ENCODE results near the gene DXO. TPM values are rescaled to one million over a fixed set of nuclear protein-coding genes. Genes with fewer than 3 reads are reported as not detected.

Gene DXO
- total and polyA plus RNA-seq, 4 donors, result 11.9 to 23.9 (median 16.9) TPM

DNA sequence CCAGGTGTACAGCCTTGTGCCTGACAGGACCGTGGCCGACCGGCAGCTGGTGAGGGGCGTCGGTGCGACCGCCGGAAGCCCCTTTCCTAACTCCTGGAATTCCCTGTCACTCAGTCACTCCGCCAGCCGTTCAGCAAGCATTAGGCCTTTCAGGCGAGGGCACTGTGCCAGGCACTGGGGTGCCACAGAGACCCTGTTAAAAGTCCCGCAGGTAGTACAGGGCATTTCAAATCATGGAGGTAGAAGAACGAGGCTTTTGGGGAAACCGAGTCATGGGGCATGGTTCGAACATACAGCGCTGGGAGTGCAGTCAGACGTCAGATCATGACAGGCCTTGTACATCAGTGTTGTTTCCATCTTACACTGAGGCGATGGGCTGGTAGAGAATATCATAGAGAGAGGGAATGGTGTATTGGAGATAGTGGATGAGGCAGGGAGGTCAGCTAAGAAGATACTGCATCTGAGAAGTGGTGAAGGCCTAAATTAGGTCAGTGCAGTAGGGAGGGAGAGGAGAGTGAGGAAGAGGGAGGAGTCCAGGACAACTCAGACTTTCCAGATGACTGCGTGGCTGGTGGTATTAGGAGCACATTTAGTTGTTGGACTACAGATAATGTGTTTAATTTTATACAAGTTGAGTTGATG is 892 bp upstream of the DXO start:
- ATAC-seq (ENCODE audit: insufficient read depth, low FRiP score) (no peak), DNase-seq (peak in 2 of 3 donors; percentile 9 to 25)
- 10 to 11% methylated on average over 19 of the region's 19 CpGs for WGBS, 2 donors
- peak overlapping the region; percentile 90 to 93 for H3K27ac ChIP-seq (ENCODE audit: low read depth in 1 of 2, low read length in 1 of 2)
- no peak for TF ChIP-seq CTCF (IDR thresholded peaks at IDR 0.05; ENCODE audit: control extremely low read depth, extremely low read depth)
- H3K4me3 ChIP-seq, result peak overlapping the region; percentile 77
- H3K9ac ChIP-seq (ENCODE audit: insufficient read depth in 1 of 2, low read length in 2 of 2), result peak overlapping the region; percentile 88 to 97
- peaks cover 5 to 25% (median 8%) of the 10 kb centered on the region in 5 donors for H3K4me1 ChIP-seq (ENCODE audit: control insufficient read depth in 5 of 5, insufficient read depth in 5 of 5, low read length in 5 of 5)
- no peaks in the 10 kb centered on the region for H3K27me3 ChIP-seq (ENCODE audit: control insufficient read depth in 3 of 3, insufficient read depth in 3 of 3, low read length in 2 of 3)
- H3K9me3 ChIP-seq (ENCODE audit: control insufficient read depth in 4 of 4, insufficient read depth in 3 of 4, low read length in 3 of 4), result no peaks in the 10 kb centered on the region
- H3K36me3 ChIP-seq (ENCODE audit: control insufficient read depth in 4 of 4, insufficient read depth in 4 of 4, low read length in 4 of 4), result peaks cover 0 to 27% (median 8%) of the 10 kb centered on the region in 4 donors

GRCh38 chr6:31971279-31971992 is 502 bp downstream of the DXO start:
- ATAC-seq (ENCODE audit: insufficient read depth, low FRiP score), result no peak
- Histone ChIP-seq H3K27me3 (ENCODE audit: control insufficient read depth in 3 of 3, insufficient read depth in 3 of 3, low read length in 2 of 3) (no peaks in the 10 kb centered on the region), H3K36me3 (ENCODE audit: control insufficient read depth in 4 of 4, insufficient read depth in 4 of 4, low read length in 4 of 4) (peaks cover 3 to 38% (median 19%) of the 10 kb centered on the region in 4 donors), H3K9ac (ENCODE audit: insufficient read depth in 1 of 2, low read length in 2 of 2) (peak overlapping the region; percentile 88 to 97), H3K27ac (ENCODE audit: low read depth in 1 of 2, low read length in 1 of 2) (peak overlapping the region; percentile 90 to 93), H3K9me3 (ENCODE audit: control insufficient read depth in 4 of 4, insufficient read depth in 3 of 4, low read length in 3 of 4) (no peaks in the 10 kb centered on the region), H3K4me1 (ENCODE audit: control insufficient read depth in 5 of 5, insufficient read depth in 5 of 5, low read length in 5 of 5) (peaks cover 5 to 25% (median 8%) of the 10 kb centered on the region in 5 donors), H3K4me3 (peak overlapping the region; percentile 77)
- 21 to 25% methylated on average over 29 of the region's 29 CpGs for WGBS, 2 donors
- no peak for DNase-seq
- TF ChIP-seq CTCF (IDR thresholded peaks at IDR 0.05; ENCODE audit: control extremely low read depth, extremely low read depth), result no peak

DNA sequence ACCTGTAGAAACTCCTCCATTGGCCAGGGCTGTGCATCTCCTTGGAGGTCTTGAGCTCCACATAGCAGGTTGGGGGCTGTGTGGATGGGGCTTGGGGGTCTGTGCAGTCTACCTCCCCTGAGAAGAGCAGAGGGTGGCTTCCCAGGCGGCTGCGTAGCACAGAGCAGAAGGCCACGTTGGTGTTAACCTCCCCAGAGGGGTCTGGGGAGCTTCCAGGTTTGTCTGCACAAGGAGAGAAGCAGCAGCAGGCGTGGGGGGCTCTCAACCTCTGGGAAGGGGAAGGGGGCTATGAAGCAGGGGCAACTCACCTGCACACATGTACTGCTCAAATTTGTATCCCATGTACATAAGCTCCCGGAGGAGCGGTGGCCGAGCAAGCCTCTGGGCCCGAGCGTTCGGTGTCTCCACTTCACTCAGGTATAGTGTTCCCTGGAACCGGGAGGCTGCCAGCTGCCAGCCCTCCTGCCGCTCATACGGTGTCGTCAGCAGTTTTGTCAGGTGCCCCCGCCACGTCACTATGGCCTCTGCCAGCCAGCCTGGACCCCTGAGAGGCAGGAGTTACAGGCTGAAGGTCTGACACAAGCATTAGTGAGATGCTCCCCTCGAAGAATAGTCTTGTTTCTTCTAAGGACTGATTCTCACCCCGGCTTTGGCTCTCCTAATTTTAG is 1.2 kb downstream of the DXO start:
- Histone ChIP-seq H3K4me1 (ENCODE audit: control insufficient read depth in 5 of 5, insufficient read depth in 5 of 5, low read length in 5 of 5) (peaks cover 5 to 25% (median 8%) of the 10 kb centered on the region in 5 donors), H3K27ac (ENCODE audit: low read depth in 1 of 2, low read length in 1 of 2) (peak overlapping the region; percentile 90 to 93), H3K9ac (ENCODE audit: insufficient read depth in 1 of 2, low read length in 2 of 2) (peak overlapping the region; percentile 88 to 97), H3K4me3 (no peak overlapping the region), H3K36me3 (ENCODE audit: control insufficient read depth in 4 of 4, insufficient read depth in 4 of 4, low read length in 4 of 4) (peaks cover 6 to 43% (median 22%) of the 10 kb centered on the region in 4 donors), H3K9me3 (ENCODE audit: control insufficient read depth in 4 of 4, insufficient read depth in 3 of 4, low read length in 3 of 4) (no peaks in the 10 kb centered on the region), H3K27me3 (ENCODE audit: control insufficient read depth in 3 of 3, insufficient read depth in 3 of 3, low read length in 2 of 3) (no peaks in the 10 kb centered on the region)
- TF ChIP-seq CTCF (IDR thresholded peaks at IDR 0.05; ENCODE audit: control extremely low read depth, extremely low read depth), result no peak
- DNase-seq, result no peak
- no peak for ATAC-seq (ENCODE audit: insufficient read depth, low FRiP score)
- whole genome bisulfite sequencing, 2 donors, result 80 to 89% methylated on average over 18 of the region's 18 CpGs

Data from lung (tissue), 12 donors.